SK-N-DZ (cell line): Measurements from ENCODE around the gene MACF1.
A peak's percentile ranks its signal among the peaks of the same experiment; 100 is the strongest.
"Not testable (repeated sequence)": the region's sequence is repeated elsewhere in the genome, so short reads cannot be mapped to it uniquely, and the experiment has no call there.

ENCODE experiments used
- DNase-seq: peaks from one replicate; pipeline ENCODE4 v3.0.0-alpha.2; 2015; ENCODE audit warnings: low spot score

The MACF1 gene

GRCh38 chr1:39491146-39491921 lies 286.8 kb downstream of the MACF1 start, which contains the start of gene BMP8A:
BMP8A (plus strand) TSS chr1:39491636; CDS start chr1:39491992, 356 bp downstream.
- peak; percentile 49 for DNase-seq

- DNase-seq: not testable (repeated sequence)
Measured at GRCh38 chr1:39492118-39493042, 287.9 kb downstream of the MACF1 start.

DNA sequence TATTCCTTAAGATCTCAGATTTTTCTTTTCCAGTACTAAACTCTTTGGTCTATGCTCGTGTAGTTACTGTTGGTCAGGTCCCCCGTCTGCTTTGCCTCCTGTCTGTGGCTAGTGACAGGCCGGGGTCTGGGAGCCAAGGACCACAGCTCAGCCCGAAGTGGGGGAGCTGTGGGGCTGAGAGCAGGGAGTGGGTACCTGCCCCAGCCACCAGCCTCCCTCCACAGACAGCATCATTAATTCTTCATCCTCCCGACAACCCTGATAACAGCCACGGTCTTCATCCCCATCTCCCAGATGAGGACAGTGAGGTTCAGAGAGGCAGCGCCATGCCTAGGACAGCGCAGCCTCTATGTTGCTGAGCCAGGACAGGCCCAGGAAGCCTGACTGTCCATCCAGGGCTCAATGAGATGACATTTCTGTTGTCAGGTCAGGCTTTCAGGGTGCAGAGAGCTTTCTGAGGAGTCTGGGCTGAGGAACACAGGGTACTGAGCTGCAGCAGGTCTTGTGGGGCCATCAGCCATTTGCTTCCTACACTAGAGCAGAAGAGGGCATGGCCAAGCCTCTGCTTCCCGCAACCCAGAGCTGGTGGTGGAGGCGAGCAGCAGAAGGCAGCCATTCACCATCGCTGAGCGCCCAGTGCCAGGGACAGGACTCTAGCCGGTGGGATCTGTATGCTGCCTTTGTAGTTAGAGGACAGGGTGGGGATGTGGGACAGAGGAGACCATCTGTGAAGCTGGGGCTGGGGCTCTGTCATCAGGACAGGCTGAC lies 288.7 kb downstream of the MACF1 start:
- DNase-seq: not testable (repeated sequence)

DNA sequence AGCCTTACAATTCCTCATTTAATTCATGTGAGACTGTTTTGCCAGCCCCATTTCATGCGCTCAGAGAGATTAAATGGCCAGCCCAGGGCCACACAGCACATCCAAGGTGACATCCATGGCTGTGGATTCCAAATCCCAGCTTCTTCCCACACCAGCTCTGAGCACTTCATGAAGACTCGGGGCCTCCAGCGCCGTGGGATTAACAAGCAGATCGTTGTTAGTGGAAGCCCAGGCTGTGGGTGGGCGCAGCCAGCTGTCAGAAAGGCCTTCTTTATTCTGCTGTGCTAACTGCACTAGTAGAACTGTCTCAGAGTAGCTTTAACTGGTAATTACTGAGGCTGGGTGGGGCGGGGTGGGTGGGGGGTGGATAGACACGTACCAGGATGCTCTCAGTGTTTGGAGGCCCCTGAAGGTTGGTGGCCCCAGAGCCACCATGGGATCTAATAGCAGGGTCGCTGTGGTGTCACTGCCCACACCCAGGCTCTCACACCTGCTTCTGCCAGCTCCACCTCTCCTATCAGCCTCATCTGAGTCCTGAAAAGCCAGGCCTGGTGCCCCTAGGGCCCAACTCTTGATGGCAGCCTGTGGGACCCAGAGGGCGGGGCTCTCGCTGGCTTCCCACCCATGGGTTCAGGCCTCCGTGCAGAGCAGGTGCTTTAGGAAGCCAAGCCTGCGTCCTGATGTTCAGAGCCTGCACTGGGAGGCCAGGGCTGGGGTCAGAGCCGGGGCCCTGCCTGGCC lies 290.3 kb downstream of the MACF1 start:
- DNase-seq: no peak

DNA sequence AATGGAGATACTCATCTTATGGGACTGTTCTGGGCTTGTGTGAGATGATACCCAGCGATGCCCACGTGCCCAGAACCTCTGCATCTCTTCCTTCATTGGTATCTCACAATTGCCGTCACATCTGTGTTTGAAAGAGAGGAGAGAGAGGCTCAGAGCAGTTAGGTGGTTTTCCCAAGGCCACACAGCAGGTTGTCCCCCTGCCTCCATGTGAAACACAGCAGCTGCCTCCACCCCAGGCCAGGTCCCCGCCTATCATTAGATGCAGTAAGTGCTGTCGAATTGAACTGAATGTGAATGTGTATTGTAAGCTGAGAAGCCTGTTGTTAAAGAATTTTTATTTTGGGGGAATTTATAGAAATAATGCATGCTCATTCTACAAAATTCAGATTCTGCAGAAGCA lies 292.0 kb downstream of the MACF1 start:
- not testable (repeated sequence) for DNase-seq

DNA sequence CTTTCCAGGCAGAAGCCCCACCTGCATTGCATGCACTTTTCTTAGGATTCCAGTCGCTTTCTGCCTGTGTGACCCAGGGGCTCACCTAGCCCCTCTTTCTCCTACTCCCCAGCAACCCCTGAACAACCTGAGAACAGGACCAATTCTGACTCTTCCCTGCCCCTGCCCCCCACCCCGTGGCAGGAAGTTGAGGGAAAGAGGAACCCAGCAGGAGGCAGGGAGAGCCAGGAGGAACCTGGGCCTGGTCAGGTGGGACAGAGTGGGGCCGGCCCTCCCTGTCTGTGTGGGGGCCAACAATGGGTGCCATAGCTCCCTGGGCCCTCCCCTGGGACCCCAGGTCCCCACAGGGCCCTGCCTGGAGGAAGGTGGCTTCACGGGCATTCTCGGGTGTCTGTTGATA lies 293.1 kb downstream of the MACF1 start:
- DNase-seq: no peak

GRCh38 chr1:39498096-39498710 lies 293.7 kb downstream of the MACF1 start:
- not testable (repeated sequence) for DNase-seq

DNA sequence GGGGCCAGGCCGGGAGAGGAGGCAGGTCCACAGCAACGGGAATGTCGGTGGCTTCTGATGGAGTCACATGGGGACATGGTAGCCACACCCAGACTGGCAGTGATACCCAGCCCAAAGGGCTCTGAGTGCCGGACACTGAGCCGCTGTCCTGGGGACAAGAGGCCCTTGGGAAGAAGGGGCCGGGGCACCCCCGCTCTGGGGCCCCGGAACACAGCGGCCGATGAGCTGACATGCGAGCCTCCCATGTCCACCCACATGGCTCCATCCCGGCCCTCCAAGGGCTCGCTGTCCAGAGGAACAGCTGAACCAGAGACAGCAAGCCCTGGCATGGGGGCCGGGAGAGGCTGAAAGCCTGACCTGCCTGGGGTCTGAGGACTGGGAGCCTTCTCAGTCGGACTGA lies 294.3 kb downstream of the MACF1 start:
- not testable (repeated sequence) for DNase-seq

GRCh38 chr1:39499668-39500067 lies 295.2 kb downstream of the MACF1 start:
- no peak for DNase-seq

DNA sequence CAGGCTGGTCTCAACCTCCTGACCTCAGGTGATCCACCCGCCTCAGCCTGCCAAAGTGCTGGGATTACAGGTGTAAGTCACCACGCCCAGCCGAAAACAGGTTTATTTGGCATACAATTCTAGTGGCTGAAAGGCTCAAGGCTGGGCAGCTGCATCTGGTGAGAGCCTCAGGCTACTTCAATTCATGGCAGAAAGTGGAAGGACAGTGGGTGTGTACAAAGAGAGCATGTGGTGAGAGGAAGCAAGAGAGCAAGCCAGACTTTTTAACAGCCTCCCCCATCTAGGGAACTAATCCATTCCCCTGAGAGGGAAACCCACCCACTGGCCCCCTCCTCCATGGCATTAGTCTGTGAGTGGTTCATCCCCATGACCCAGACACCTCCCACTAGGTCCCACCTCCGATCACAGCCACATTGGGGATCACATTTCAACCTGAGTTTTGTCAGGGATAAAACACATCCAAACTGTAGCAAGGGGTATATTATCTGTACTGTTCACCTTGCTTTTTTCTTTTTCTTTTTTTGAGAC lies 296.4 kb downstream of the MACF1 start:
- DNase-seq: no peak

GRCh38 chr1:39501666-39502065 lies 297.2 kb downstream of the MACF1 start:
- no peak for DNase-seq

DNA sequence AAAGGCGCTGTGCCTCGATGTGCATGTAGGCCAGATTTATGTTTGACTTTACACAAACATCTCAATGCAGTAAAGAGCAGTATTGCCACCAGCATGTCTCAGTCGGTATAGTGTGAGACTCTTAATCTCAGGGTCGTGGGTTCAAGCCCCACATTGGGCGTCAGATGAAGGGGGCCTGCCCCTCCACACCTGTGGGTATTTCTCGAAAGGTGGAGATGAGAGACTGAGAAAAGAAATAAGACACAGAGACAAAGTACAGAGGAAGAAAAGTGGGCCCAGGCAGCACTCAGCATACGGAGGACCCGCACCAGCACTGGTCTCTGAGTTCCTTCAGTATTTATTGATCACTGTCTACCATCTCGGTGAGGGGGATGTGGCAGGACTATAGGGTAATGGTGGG lies 299.9 kb downstream of the MACF1 start:
- DNase-seq: not testable (repeated sequence)

DNA sequence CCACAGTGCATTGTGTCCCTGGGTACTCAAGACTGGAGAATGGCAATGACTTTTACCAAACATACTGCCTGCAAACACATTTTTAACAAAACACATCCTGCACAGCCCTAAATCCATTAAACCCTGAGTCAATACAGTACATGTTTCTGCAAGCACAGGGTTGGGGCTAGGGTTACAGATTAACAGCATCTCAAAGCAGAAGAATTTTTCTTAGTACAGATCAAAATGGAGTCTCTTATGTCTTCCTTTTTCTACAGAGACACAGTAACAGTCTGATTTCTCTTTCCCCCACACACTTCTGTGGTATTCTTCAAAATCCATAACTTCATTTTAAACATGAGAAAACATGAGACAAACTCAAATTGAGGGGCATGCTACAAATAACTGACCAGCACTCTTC lies 300.8 kb downstream of the MACF1 start:
- DNase-seq: no peak

DNA sequence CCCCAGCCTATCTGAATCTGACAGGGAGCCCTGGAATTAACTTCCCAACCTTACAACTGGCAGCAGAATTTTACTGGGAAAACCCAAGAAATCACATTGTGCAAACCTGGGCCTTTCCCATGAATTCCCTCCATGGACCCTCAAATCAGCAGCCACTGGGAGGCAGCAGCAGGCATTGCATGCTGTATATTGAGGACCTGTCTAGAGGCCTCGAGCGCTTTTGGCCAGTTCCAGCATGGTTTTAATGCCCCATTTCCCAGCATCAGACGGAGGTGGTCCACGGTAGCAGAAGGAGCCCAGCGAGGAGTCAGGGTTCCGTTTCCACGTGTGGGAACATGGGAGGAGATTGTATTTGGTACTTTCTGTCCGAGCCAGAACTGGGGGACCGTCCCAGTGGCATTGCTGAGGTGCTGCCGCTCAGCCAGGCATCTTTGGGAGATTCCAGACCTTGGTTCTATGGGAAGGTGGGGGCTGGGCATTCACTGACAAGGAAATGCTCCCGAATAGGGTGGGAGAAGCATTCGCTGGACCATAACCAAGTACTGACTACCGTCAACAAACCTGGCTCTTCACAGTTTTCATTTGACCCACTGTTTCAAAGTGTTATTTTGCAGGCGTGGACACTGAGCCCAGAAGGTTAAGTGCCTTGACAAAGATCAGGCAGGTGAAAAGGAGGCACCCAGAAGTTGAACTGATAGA lies 302.9 kb downstream of the MACF1 start:
- peak; percentile 35 for DNase-seq

DNA sequence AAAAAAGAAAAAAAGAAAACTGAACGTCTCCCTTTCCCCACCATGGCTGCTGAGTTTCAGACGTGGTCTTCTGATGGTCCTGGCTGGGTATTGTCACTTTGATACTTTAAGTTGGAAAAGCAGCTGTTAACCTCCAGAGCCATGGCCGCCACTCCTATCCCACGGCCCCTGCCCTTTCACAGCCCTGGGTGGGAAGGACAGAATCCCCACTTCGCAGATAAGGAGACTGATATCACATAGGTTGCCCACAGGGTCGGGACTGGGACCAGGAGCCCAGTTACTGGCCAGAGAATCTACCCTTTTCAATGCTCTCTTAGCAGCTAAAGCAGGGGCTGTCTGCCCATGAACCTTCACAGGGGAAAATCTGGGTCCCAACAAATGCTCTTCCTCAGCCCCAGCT lies 303.8 kb downstream of the MACF1 start:
- DNase-seq: no peak

- DNase-seq: no peak
Measured at GRCh38 chr1:39508857-39509305, 304.4 kb downstream of the MACF1 start.

- no peak for DNase-seq
Measured at GRCh38 chr1:39509360-39510009, 305.0 kb downstream of the MACF1 start.

DNA sequence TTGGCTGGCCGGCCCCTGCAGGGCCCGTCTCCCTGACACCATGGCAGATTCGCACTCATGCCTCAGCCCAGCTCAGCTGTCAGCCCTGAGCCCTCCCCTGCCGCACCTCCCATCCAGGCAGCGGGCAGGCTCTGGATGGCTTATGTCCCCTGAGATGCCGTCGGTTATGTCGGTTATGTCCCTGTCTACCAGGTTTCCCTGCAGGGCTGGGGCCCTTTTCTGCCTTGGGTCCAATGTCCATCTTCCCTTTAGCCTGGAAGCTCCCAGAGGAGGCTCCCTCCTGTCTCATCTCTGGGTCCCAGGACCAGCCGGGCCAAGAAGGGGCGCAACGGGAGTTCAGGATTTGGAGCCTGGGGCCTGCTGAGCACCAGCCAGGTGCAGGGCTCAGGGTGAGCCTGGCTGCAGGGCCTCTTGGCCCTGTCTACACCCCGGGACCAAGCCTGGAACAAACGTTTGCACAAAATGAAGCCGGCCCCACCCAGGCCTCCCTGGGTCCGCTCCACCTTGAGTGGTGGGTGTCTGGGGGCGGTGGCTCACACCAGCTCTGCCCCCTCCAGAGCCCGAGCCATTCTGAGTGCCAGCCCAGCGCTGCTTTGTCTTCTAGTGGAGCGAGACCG lies 306.2 kb downstream of the MACF1 start:
- DNase-seq: not testable (repeated sequence)

- not testable (repeated sequence) for DNase-seq
Measured at GRCh38 chr1:39511477-39511876, 307.0 kb downstream of the MACF1 start.
